ENCODE measurements around the gene PSMC5. TPM values are rescaled to one million over a fixed set of nuclear protein-coding genes. Genes with fewer than 3 reads are reported as not detected.

The PSMC5 gene
- total RNA-seq, 1 experiment from 2014 or later: 91.4 TPM

GRCh38 chr17:63832455-63832854 is 5.2 kb downstream of the PSMC5 start:
- Mint-ChIP-seq H3K9me3 (ENCODE audit: low read depth, unreplicated experiment) (no peaks in the 10 kb centered on the region), H3K4me1 (ENCODE audit: low read depth, unreplicated experiment) (peaks cover 11% of the 10 kb centered on the region), H3K36me3 (ENCODE audit: insufficient read depth, unreplicated experiment) (peaks cover 32% of the 10 kb centered on the region), H3K4me3 (ENCODE audit: low read depth, unreplicated experiment) (no peak overlapping the region), H3K27me3 (ENCODE audit: unreplicated experiment) (no peaks in the 10 kb centered on the region), H3K27ac (ENCODE audit: unreplicated experiment) (no peak overlapping the region)
- intact Hi-C loops (cut with micrococcal nuclease; ENCODE audit: unreplicated experiment): no loop called here
- DNase-seq: no peak
- no peak for TF ChIP-seq CTCF (IDR thresholded peaks at IDR 0.05; ENCODE audit: unreplicated experiment)
- CTCF ChIA-PET: no interaction called here
- TSS peak; percentile 31 for BruUV-seq (replicated peaks)

DNA sequence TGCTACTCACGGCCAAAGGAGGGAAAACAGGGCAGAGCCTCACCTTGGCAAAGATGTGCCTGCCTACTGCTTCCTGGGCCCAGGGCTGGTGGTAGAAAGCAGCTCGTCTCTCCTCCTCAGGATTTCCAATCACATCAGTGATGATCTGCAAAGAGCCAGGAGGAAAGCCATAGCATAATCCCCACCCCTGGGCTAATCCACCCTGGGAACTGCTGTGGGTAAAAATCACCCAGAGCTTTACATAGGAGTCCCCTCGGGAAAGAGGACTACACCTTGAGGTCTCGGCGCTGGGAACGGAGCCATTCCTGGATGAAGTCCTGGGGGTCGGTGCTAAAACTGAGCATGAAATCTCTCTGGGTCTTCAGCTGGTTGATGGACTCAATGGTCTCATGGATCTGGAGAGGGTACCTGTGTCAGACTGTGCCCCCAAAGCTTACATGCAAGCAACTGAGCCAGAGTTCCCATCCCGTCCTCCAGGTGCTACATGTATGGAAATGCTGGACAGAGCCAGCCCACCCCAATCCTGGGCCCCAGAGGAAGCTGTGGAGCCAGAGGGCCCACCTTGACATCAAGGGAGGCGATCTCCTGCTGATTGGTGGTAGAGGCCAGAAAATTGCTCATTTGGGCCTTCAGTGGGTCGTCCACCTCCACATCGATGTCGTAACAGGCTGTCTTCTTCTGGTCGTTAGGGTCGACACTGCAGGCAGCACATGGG is 6.0 kb downstream of the PSMC5 start:
- Mint-ChIP-seq H3K27ac (ENCODE audit: unreplicated experiment) (no peak overlapping the region), H3K4me3 (ENCODE audit: low read depth, unreplicated experiment) (no peak overlapping the region), H3K36me3 (ENCODE audit: insufficient read depth, unreplicated experiment) (peaks cover 25% of the 10 kb centered on the region), H3K27me3 (ENCODE audit: unreplicated experiment) (no peaks in the 10 kb centered on the region), H3K9me3 (ENCODE audit: low read depth, unreplicated experiment) (no peaks in the 10 kb centered on the region), H3K4me1 (ENCODE audit: low read depth, unreplicated experiment) (peaks cover 11% of the 10 kb centered on the region)
- DNase-seq: no peak
- no peak for TF ChIP-seq CTCF (IDR thresholded peaks at IDR 0.05; ENCODE audit: unreplicated experiment)
- intact Hi-C loops (cut with micrococcal nuclease; ENCODE audit: unreplicated experiment): no loop called here
- CTCF ChIA-PET: no interaction called here
- BruUV-seq (replicated peaks): no TSS peak

DNA sequence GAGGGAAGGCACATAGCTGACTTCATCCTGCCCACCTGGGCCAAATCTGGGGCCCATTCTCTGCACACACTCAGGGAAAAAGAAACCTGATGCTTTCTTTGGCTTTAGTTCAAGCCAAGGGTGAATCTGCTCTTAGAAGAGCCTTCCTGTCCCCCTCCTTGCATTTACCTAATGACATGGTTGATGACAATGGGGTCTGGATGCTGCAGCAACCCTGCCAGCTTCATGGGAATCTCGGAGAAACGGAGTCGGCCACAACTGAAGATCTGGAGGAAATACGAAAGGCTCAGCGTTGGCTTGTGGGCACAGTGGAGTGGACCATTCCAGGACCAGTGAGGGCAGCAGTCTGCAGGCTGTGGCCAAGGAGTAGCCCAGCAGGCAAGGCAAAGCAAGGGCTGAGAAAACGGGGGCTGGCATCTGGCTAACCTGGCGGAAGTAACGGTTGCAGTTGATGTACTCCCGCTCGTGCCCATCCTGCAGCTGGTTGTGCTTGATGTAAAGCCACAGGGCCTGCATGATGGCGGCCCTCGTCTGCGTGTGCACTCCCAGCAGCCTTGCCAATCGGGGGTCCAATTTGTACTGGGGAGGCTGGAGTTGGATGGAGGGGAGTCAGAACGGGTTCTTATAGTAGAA is 6.6 kb downstream of the PSMC5 start:
- DNase-seq: no peak
- BruUV-seq (replicated peaks): no TSS peak
- Mint-ChIP-seq H3K4me1 (ENCODE audit: low read depth, unreplicated experiment) (peaks cover 11% of the 10 kb centered on the region), H3K9me3 (ENCODE audit: low read depth, unreplicated experiment) (no peaks in the 10 kb centered on the region), H3K36me3 (ENCODE audit: insufficient read depth, unreplicated experiment) (peaks cover 23% of the 10 kb centered on the region), H3K27ac (ENCODE audit: unreplicated experiment) (no peak overlapping the region), H3K4me3 (ENCODE audit: low read depth, unreplicated experiment) (no peak overlapping the region), H3K27me3 (ENCODE audit: unreplicated experiment) (no peaks in the 10 kb centered on the region)
- no peak for TF ChIP-seq CTCF (IDR thresholded peaks at IDR 0.05; ENCODE audit: unreplicated experiment)
- CTCF ChIA-PET: interaction anchor here (0.8 to 0.9 kb wide), 2 partner anchors 59 to 158 kb away, joined by 3 read pairs; partner anchors contain the start of gene DDX42
- intact Hi-C loops (cut with micrococcal nuclease; ENCODE audit: unreplicated experiment): no loop called here

DNA sequence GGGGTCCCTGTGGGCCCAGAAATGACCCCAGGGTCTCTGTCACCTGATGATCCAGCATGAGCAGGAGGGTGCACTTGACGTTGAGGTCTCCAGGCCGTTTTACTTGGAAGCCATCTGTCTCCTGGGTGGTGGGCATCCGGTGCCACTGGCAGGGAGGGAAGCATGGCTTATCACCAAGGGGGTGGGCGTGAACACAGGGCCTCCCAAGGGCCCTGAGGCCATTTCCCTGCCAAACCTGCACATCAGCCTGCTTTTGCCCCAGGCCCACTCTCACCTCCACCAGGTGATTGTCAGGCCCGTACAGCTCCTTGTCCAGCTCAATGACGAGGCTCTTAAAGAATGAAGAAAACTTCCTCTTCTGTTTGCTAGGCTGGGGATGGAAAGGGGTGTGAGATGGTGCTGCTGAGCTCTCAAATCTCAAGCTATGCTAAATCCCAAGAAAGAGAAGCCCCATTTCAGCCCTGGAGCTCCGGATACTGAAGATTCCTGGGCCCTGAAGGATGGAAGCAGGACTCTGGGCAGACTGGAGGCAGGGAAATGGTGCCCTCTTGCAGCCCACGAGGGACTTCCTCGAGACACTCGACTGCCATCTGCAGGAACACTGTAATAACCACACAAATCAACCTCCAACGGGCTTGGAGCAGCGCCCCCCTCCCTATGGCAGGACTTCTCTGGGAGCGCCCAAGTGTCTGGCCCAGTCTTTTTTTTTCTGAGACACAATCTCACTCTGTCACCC is 7.4 kb downstream of the PSMC5 start:
- Mint-ChIP-seq H3K27me3 (ENCODE audit: unreplicated experiment) (no peaks in the 10 kb centered on the region), H3K4me3 (ENCODE audit: low read depth, unreplicated experiment) (no peak overlapping the region), H3K4me1 (ENCODE audit: low read depth, unreplicated experiment) (peaks cover 11% of the 10 kb centered on the region), H3K9me3 (ENCODE audit: low read depth, unreplicated experiment) (no peaks in the 10 kb centered on the region), H3K36me3 (ENCODE audit: insufficient read depth, unreplicated experiment) (peaks cover 21% of the 10 kb centered on the region), H3K27ac (ENCODE audit: unreplicated experiment) (no peak overlapping the region)
- intact Hi-C loops (cut with micrococcal nuclease; ENCODE audit: unreplicated experiment): no loop called here
- TF ChIP-seq CTCF (IDR thresholded peaks at IDR 0.05; ENCODE audit: unreplicated experiment): peak; percentile 67
- peak; percentile 71 for DNase-seq
- CTCF ChIA-PET: interaction anchor here (0.7 to 0.9 kb wide), 3 partner anchors 60 to 409 kb away, joined by 3 to 4 read pairs (median 3); partner anchors contain the start of gene DDX42
- BruUV-seq (replicated peaks): no TSS peak

Data from Calu3 (cell line).